Activated CD8-positive, alpha-beta memory T cell treated with anti-CD3 and anti-CD28 coated beads for 24 hours (primary cell): Measurements from ENCODE around the gene PPP2R1A.

ENCODE experiments used
- DNase-seq: peaks from one replicate; pipeline ENCODE4 v3.0.0-alpha.2; 2020

Gene PPP2R1A

GRCh38 chr19:52206481-52206880 lies 16.6 kb downstream of the PPP2R1A start:
- DNase-seq, result no peak

- DNase-seq, result no peak
These were observed 21.4 kb downstream of the PPP2R1A start for GRCh38 chr19:52211203-52211602.

GRCh38 chr19:52211926-52212571 lies 22.2 kb downstream of the PPP2R1A start:
- DNase-seq, result no peak

- DNase-seq, result no peak
These were observed 22.9 kb downstream of the PPP2R1A start for GRCh38 chr19:52212572-52213255.

- no peak for DNase-seq
These were observed 24.4 kb downstream of the PPP2R1A start for GRCh38 chr19:52214241-52214640.

GRCh38 chr19:52216401-52216800 lies 26.5 kb downstream of the PPP2R1A start:
- no peak for DNase-seq

GRCh38 chr19:52217576-52217975 lies 27.7 kb downstream of the PPP2R1A start:
- DNase-seq, result no peak

- no peak for DNase-seq
These were observed 29.8 kb downstream of the PPP2R1A start for GRCh38 chr19:52219611-52220010.

- no peak for DNase-seq
These were observed 31.2 kb downstream of the PPP2R1A start for GRCh38 chr19:52221031-52221430.

GRCh38 chr19:52221831-52222375 lies 32.1 kb downstream of the PPP2R1A start:
- DNase-seq, result no peak

- DNase-seq, result no peak
These were observed 34.4 kb downstream of the PPP2R1A start for GRCh38 chr19:52224211-52224610.

GRCh38 chr19:52226652-52227051 lies 36.8 kb downstream of the PPP2R1A start:
- no peak for DNase-seq

GRCh38 chr19:52227196-52227940 lies 37.5 kb downstream of the PPP2R1A start:
- no peak for DNase-seq

GRCh38 chr19:52227980-52228379 lies 38.1 kb downstream of the PPP2R1A start:
- no peak for DNase-seq

GRCh38 chr19:52229524-52229923 lies 39.7 kb downstream of the PPP2R1A start:
- DNase-seq, result no peak

GRCh38 chr19:52230685-52231084 lies 40.8 kb downstream of the PPP2R1A start:
- DNase-seq, result no peak

GRCh38 chr19:52231154-52231910 lies 41.5 kb downstream of the PPP2R1A start:
- DNase-seq, result no peak

- no peak for DNase-seq
These were observed 44.6 kb downstream of the PPP2R1A start for GRCh38 chr19:52234406-52234805.

- no peak for DNase-seq
These were observed 47.3 kb downstream of the PPP2R1A start for GRCh38 chr19:52237197-52237596.

GRCh38 chr19:52237771-52238400 lies 48.0 kb downstream of the PPP2R1A start:
- DNase-seq, result peak; percentile 75

- DNase-seq, result no peak
These were observed 54.2 kb downstream of the PPP2R1A start for GRCh38 chr19:52244021-52244420.

- DNase-seq, result peak; percentile 74
These were observed 58.4 kb downstream of the PPP2R1A start for GRCh38 chr19:52248241-52248640.
